ENCODE data around the gene PPM1L. TPM values are rescaled to one million over a fixed set of nuclear protein-coding genes. Genes with fewer than 3 reads are reported as not detected.

PPM1L gene
- total RNA-seq, 1 experiment from 2014 or later, result 13.2 TPM

- H3K27ac ChIP-seq (ENCODE audit: low read depth, low read length), result no peak overlapping the region
- ChIA-PET POLR2A (no interaction called here), RAD21 (ENCODE audit: low non-redundant PET in 1 of 2, low total read pairs in 2 of 2, uncharacterized antibody in 2 of 2, unreplicated experiment in 2 of 2) (no interaction called here), CTCF (no interaction called here)
- no peaks in the 10 kb centered on the region for H3K4me1 ChIP-seq (ENCODE audit: control insufficient read depth in 1 of 2, insufficient read depth in 2 of 2, low read length in 2 of 2)
- DNase-seq (ENCODE audit: low read depth, low spot score) (no peak), ATAC-seq (no peak)
- intact Hi-C loops (cut with micrococcal nuclease), result no loop called here
- no TSS peak for BruUV-seq (replicated peaks)
- TF ChIP-seq MAX (IDR thresholded peaks at IDR 0.05) (no peak), SRF (IDR thresholded peaks at IDR 0.05; ENCODE audit: low read depth) (no peak), RAD21 (IDR thresholded peaks at IDR 0.05; ENCODE audit: low read depth) (no peak), POLR2AphosphoS5 (IDR thresholded peaks at IDR 0.05; ENCODE audit: low read depth, low read length) (no peak), REST (IDR thresholded peaks at IDR 0.05; ENCODE audit: low read depth) (no peak), CBX3 (IDR thresholded peaks at IDR 0.05; ENCODE audit: low read depth) (no peak), ATF3 (IDR thresholded peaks at IDR 0.05) (no peak), EZH2 (IDR thresholded peaks at IDR 0.05) (no peak), EGR1 (IDR thresholded peaks at IDR 0.05; ENCODE audit: low read depth) (no peak), YY1 (IDR thresholded peaks at IDR 0.05; ENCODE audit: extremely low read depth, insufficient replicate concordance, low read depth, low read length) (no peak), ZFX (IDR thresholded peaks at IDR 0.05) (no peak), CEBPB (IDR thresholded peaks at IDR 0.05; ENCODE audit: low read depth) (no peak), ZNF274 (IDR thresholded peaks at IDR 0.05; ENCODE audit: low read depth, low read length) (no peak), TCF7L2 (IDR thresholded peaks at IDR 0.05; ENCODE audit: borderline replicate concordance, extremely low read depth, insufficient read depth, insufficient read length) (no peak), SIN3A (IDR thresholded peaks at IDR 0.05; ENCODE audit: low read depth) (no peak), FOSL1 (IDR thresholded peaks at IDR 0.05; ENCODE audit: low read depth) (no peak)
- TF ChIP-seq, protein P1, sequence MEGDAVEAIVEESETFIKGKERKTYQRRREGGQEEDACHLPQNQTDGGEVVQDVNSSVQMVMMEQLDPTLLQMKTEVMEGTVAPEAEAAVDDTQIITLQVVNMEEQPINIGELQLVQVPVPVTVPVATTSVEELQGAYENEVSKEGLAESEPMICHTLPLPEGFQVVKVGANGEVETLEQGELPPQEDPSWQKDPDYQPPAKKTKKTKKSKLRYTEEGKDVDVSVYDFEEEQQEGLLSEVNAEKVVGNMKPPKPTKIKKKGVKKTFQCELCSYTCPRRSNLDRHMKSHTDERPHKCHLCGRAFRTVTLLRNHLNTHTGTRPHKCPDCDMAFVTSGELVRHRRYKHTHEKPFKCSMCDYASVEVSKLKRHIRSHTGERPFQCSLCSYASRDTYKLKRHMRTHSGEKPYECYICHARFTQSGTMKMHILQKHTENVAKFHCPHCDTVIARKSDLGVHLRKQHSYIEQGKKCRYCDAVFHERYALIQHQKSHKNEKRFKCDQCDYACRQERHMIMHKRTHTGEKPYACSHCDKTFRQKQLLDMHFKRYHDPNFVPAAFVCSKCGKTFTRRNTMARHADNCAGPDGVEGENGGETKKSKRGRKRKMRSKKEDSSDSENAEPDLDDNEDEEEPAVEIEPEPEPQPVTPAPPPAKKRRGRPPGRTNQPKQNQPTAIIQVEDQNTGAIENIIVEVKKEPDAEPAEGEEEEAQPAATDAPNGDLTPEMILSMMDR (IDR thresholded peaks at IDR 0.05 in 2 of 3, conservative IDR thresholded peaks at IDR 0.05 in 1 of 3; ENCODE audit: borderline replicate concordance in 1 of 3, insufficient read depth in 1 of 3, low read depth in 2 of 3, low read length in 2 of 3), result no peak
- TF ChIP-seq, protein P2, sequence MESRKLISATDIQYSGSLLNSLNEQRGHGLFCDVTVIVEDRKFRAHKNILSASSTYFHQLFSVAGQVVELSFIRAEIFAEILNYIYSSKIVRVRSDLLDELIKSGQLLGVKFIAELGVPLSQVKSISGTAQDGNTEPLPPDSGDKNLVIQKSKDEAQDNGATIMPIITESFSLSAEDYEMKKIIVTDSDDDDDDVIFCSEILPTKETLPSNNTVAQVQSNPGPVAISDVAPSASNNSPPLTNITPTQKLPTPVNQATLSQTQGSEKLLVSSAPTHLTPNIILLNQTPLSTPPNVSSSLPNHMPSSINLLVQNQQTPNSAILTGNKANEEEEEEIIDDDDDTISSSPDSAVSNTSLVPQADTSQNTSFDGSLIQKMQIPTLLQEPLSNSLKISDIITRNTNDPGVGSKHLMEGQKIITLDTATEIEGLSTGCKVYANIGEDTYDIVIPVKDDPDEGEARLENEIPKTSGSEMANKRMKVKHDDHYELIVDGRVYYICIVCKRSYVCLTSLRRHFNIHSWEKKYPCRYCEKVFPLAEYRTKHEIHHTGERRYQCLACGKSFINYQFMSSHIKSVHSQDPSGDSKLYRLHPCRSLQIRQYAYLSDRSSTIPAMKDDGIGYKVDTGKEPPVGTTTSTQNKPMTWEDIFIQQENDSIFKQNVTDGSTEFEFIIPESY (IDR thresholded peaks at IDR 0.05; ENCODE audit: extremely low read depth, insufficient replicate concordance, low read length), result no peak
- no peaks in the 10 kb centered on the region for H3K9me3 ChIP-seq (ENCODE audit: control insufficient read depth in 1 of 2, insufficient read depth in 1 of 2, low read depth in 1 of 2, low read length in 2 of 2)
- no peaks in the 10 kb centered on the region for H3K36me3 ChIP-seq (ENCODE audit: control insufficient read depth in 1 of 2, insufficient read depth in 2 of 2, low read length in 2 of 2)
- no peak overlapping the region for H3K4me3 ChIP-seq (replicated peaks in 1 of 2; ENCODE audit: low read depth in 1 of 2, low read length in 2 of 2)
- H3K9me2 ChIP-seq (ENCODE audit: insufficient read depth), result no peaks in the 10 kb centered on the region
- no peaks in the 10 kb centered on the region; the same call in 1 of the 2 replicates for H4K20me1 ChIP-seq (ENCODE audit: insufficient read depth)
- no peak overlapping the region for H3K4me2 ChIP-seq (ENCODE audit: low read length)
- H2AFZ ChIP-seq (ENCODE audit: low read depth, low read length, poor library complexity, severe bottlenecking), result no peak overlapping the region
- no peaks in the 10 kb centered on the region for H3K79me2 ChIP-seq (ENCODE audit: insufficient read depth, low read length)
- no peaks in the 10 kb centered on the region for H3K27me3 ChIP-seq (ENCODE audit: insufficient read depth, low read length)
- H3K9ac ChIP-seq (ENCODE audit: low read length), result no peak overlapping the region
Observed at GRCh38 chr3:160852856-160853255, 96.8 kb downstream of the PPM1L start.

Measured in HCT116 (cell line).